HCT116 (cell line): ENCODE data around the gene EVI5. TPM values are rescaled to one million over a fixed set of nuclear protein-coding genes. Genes with fewer than 3 reads are reported as not detected.

Source experiments
- ATAC-seq: fragments of 200-7000 bp; cut with Tn5 transposase; 2 replicates; pipeline ENCODE4 v1.9.1; 2020; ENCODE audit warnings: mild to moderate bottlenecking, moderate library complexity
- BruUV-seq: library from RNA; stranded (reverse); fragments of 400-500 nt; replicated peaks from 2 replicates; lab custom pipeline; 2021; lab: Mats Ljungman, UMichigan
- CTCF ChIA-PET: fragments of 300-600 bp; sonication (Branson Sonifier 250); formaldehyde crosslinking; loops from one replicate; lab custom pipeline; 2021; ENCODE audit warnings: antibody characterized with exemption; lab: Charles Lee
- POLR2A ChIA-PET: fragments of 300-600, 350-600 bp; sonication (Branson Sonifier 250); formaldehyde crosslinking; loops from one replicate; lab custom pipeline; 2021; ENCODE audit warnings: antibody characterized with exemption; lab: Charles Lee
- RAD21 ChIA-PET, 2 experiments: fragments of 300-600 bp; sonication (Branson Sonifier 250); formaldehyde crosslinking; loops; one replicate each; lab custom pipeline; 2023; ENCODE audit warnings: low total read pairs in 2 of 2; ENCODE audit not compliant: uncharacterized antibody in 2 of 2, unreplicated experiment in 2 of 2, low non-redundant PET in 1 of 2; lab: Charles Lee
- DNase-seq: peaks from one replicate; pipeline ENCODE4 v3.0.0-alpha.2; 2010; ENCODE audit warnings: low read depth, low spot score
- H2AFZ ChIP-seq: fragments of 200-600 bp; shearing (Covaris generic), sonication (generic); 2 replicates; pipeline ENCODE4 v1.6.1; 2017; ENCODE audit warnings: low read depth, mixed run types, mixed read lengths, antibody characterized with exemption, low read length; ENCODE audit not compliant: poor library complexity, severe bottlenecking
- H3K27ac ChIP-seq: 2 replicates; pipeline ENCODE4 v1.5.1; 2012; ENCODE audit warnings: low read depth, low read length
- H3K27me3 ChIP-seq: fragments of 200-600 bp; sonication (generic); 2 replicates; pipeline ENCODE4 v1.6.1; 2016; ENCODE audit warnings: mixed run types, low read length, mixed read lengths; ENCODE audit not compliant: insufficient read depth
- H3K36me3 ChIP-seq, 2 experiments: fragments of 200-500 bp in 1 of 2; fragments of 200-600 bp in 1 of 2; sonication (Bioruptor generic) in 1 of 2; sonication (generic) in 1 of 2; 2 replicates each; pipeline versions ENCODE4 v1.5.1 to v1.6.1; 2014 to 2016; ENCODE audit warnings: low read length in 2 of 2, inconsistent platforms in 1 of 2, mixed read lengths in 1 of 2, mixed run types in 1 of 2; ENCODE audit not compliant: insufficient read depth in 2 of 2, control insufficient read depth in 1 of 2
- H3K4me1 ChIP-seq, 2 experiments: fragments of 200-600 bp in 1 of 2; sonication (generic) in 1 of 2; 2 replicates each; pipeline versions ENCODE4 v1.5.1 to v1.6.1; 2012 to 2017; ENCODE audit warnings: low read length in 2 of 2, inconsistent platforms in 1 of 2, mild to moderate bottlenecking in 1 of 2, mixed read lengths in 1 of 2, mixed run types in 1 of 2, moderate library complexity in 1 of 2; ENCODE audit not compliant: insufficient read depth in 2 of 2, control insufficient read depth in 1 of 2
- H3K4me2 ChIP-seq: fragments of 200-600 bp; sonication (generic); 2 replicates; pipeline ENCODE4 v1.6.1; 2017; ENCODE audit warnings: mixed run types, low read length, mixed read lengths
- H3K4me3 ChIP-seq, 2 experiments: fragments of 200-600 bp in 1 of 2; sonication (generic) in 1 of 2; replicated peaks in 1 of 2; 2 replicates each; pipeline ENCODE4 v1.5.1; 2011 to 2016; ENCODE audit warnings: low read length in 2 of 2, control low read depth in 1 of 2, low read depth in 1 of 2, mild to moderate bottlenecking in 1 of 2, mixed read lengths in 1 of 2, mixed run types in 1 of 2
- H3K79me2 ChIP-seq: fragments of 200-600 bp; sonication (generic); 2 replicates; pipeline ENCODE4 v1.6.1; 2017; ENCODE audit warnings: mild to moderate bottlenecking, mixed run types, low read length, moderate library complexity, mixed read lengths; ENCODE audit not compliant: insufficient read depth
- H3K9ac ChIP-seq: fragments of 200-600 bp; sonication (generic); 2 replicates; pipeline ENCODE4 v1.6.1; 2016; ENCODE audit warnings: low read length, mixed read lengths
- H3K9me2 ChIP-seq: fragments of 200-600 bp; sonication (generic), shearing (Covaris generic); 2 replicates; pipeline ENCODE4 v1.6.1; 2017; ENCODE audit warnings: mixed run types, mild to moderate bottlenecking, moderate library complexity; ENCODE audit not compliant: insufficient read depth
- H3K9me3 ChIP-seq, 2 experiments: fragments of 200-500 bp in 1 of 2; fragments of 200-600 bp in 1 of 2; sonication (Bioruptor generic) in 1 of 2; sonication (generic) in 1 of 2; 2 replicates each; pipeline ENCODE4 v1.6.1; 2014 to 2017; ENCODE audit warnings: low read length in 2 of 2, mixed read lengths in 2 of 2, inconsistent platforms in 1 of 2, low read depth in 1 of 2, mild to moderate bottlenecking in 1 of 2, mixed run types in 1 of 2, moderate library complexity in 1 of 2; ENCODE audit not compliant: control insufficient read depth in 1 of 2, insufficient read depth in 1 of 2
- H4K20me1 ChIP-seq: fragments of 200-600 bp; sonication (generic), shearing (Covaris generic); 2 replicates; pipeline ENCODE4 v1.6.1; 2017; ENCODE audit warnings: mixed run types, mild to moderate bottlenecking, moderate library complexity; ENCODE audit not compliant: insufficient read depth
- CEBPB ChIP-seq: IDR thresholded peaks from 2 replicates; pipeline ENCODE4 v1.6.1; 2012; ENCODE audit warnings: low read depth
- EGR1 ChIP-seq: IDR thresholded peaks from 2 replicates; pipeline ENCODE4 v1.6.1; 2012; ENCODE audit warnings: low read depth
- EZH2phosphoT487 ChIP-seq: fragments of 200-600 bp; IDR thresholded peaks from 2 replicates; pipeline ENCODE4 v1.6.1; 2018; ENCODE audit warnings: antibody characterized with exemption, borderline replicate concordance
- JUND ChIP-seq: IDR thresholded peaks from 2 replicates; pipeline ENCODE4 v1.6.1; 2012
- POLR2A ChIP-seq: IDR thresholded peaks from 2 replicates; pipeline ENCODE4 v1.7.0; 2011; ENCODE audit warnings: borderline replicate concordance; ENCODE audit not compliant: insufficient read depth, insufficient read length; ENCODE audit errors: extremely low read depth
- POLR2AphosphoS5 ChIP-seq: IDR thresholded peaks from 2 replicates; pipeline ENCODE4 v1.6.1; 2011; ENCODE audit warnings: mild to moderate bottlenecking, low read depth, low read length, moderate library complexity
- RAD21 ChIP-seq: IDR thresholded peaks from 2 replicates; pipeline ENCODE4 v1.6.1; 2012; ENCODE audit warnings: low read depth, mild to moderate bottlenecking
- SRF ChIP-seq: IDR thresholded peaks from 2 replicates; pipeline ENCODE4 v1.6.1; 2012; ENCODE audit warnings: low read depth
- YY1 ChIP-seq: IDR thresholded peaks from 2 replicates; pipeline ENCODE4 v1.6.1; 2011; ENCODE audit warnings: low read length, low read depth, moderate library complexity, mild to moderate bottlenecking; ENCODE audit not compliant: insufficient replicate concordance; ENCODE audit errors: extremely low read depth
- ZFX ChIP-seq: fragments of 450-650 bp; IDR thresholded peaks from 2 replicates; pipeline ENCODE4 v1.6.1; 2017
- intact Hi-C: fragments of 100-400 bp; cut with micrococcal nuclease; formaldehyde crosslinking; loops from 2 replicates; pipeline ENCODE4 v1.10.0; 2022
- total RNA-seq: library from RNA; stranded (reverse); gene quantifications from one replicate; pipeline ENCODE4 v1.2.1, GENCODE V29; 2021; ENCODE audit not compliant: unreplicated experiment
- TF ChIP-seq, protein P1 (sequence below), 3 experiments: fragments of 200-600 bp in 1 of 3; sonication (generic) in 1 of 3; IDR thresholded peaks in 2 of 3; conservative IDR thresholded peaks in 1 of 3; 2 replicates each; pipeline ENCODE4 v1.5.1; 2012 to 2017; ENCODE audit warnings: low read depth in 2 of 3, low read length in 2 of 3, antibody characterized with exemption in 1 of 3, borderline replicate concordance in 1 of 3, control low read depth in 1 of 3, mild to moderate bottlenecking in 1 of 3, mixed read lengths in 1 of 3, mixed run types in 1 of 3, moderate library complexity in 1 of 3; ENCODE audit not compliant: insufficient read depth in 1 of 3
- TF ChIP-seq, protein P2 (sequence below): IDR thresholded peaks from 2 replicates; pipeline ENCODE4 v1.6.1; 2012
- TF ChIP-seq, protein P3 (sequence below): IDR thresholded peaks from 2 replicates; pipeline ENCODE4 v1.6.1; 2012; ENCODE audit warnings: low read depth
- TF ChIP-seq, protein P4 (sequence below): IDR thresholded peaks from 2 replicates; pipeline ENCODE4 v1.6.1; 2012

The EVI5 gene
- total RNA-seq, 1 experiment from 2014 or later: 21.8 TPM

DNA sequence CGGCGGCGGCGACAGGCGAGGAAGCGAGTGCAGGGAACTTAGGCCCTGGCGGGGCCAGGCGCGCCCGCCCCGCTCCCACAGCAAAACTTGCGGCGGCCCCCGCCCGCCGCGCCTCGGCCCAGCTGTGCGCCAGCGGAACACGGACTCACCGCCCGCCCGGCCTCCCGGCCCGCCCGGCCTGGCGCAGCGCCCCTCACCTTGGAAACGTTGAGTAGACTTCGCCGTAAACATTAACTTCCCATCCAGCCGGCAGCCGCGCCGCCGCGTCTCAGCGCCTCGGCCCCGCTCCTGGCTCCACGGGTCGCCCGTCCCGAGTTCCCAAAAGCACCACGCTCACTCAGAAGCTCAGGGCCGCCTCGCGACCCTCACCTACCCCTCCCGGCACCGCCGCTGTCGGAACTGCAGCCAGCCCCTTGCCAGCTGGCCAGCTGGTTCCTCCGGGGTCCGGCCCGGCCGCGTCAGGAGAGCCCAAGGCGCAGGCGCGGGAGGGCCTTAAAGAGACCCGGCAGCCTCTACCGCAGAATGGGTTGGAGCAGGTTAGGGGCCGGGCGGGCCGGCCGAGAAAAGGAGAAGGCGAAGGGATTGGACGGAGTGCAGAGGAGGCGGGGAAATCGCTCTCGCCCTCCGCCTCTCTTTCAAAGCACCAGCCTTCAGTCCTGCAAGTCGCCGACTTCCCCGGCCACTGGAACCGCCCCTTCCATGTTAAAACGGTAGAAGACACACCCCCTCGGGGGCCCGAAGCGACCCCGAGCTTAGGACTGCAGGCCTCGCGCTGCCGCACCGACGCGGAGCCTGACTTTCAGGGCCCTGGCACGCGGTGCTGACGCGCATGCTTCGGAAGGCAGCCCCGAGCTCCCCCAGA, at the start of gene EVI5 (continued):
- TF ChIP-seq, protein P1, sequence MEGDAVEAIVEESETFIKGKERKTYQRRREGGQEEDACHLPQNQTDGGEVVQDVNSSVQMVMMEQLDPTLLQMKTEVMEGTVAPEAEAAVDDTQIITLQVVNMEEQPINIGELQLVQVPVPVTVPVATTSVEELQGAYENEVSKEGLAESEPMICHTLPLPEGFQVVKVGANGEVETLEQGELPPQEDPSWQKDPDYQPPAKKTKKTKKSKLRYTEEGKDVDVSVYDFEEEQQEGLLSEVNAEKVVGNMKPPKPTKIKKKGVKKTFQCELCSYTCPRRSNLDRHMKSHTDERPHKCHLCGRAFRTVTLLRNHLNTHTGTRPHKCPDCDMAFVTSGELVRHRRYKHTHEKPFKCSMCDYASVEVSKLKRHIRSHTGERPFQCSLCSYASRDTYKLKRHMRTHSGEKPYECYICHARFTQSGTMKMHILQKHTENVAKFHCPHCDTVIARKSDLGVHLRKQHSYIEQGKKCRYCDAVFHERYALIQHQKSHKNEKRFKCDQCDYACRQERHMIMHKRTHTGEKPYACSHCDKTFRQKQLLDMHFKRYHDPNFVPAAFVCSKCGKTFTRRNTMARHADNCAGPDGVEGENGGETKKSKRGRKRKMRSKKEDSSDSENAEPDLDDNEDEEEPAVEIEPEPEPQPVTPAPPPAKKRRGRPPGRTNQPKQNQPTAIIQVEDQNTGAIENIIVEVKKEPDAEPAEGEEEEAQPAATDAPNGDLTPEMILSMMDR (IDR thresholded peaks at IDR 0.05 in 2 of 3, conservative IDR thresholded peaks at IDR 0.05 in 1 of 3; ENCODE audit: borderline replicate concordance in 1 of 3, insufficient read depth in 1 of 3, low read depth in 2 of 3, low read length in 2 of 3): peak in 2 of 3 experiments; percentile 28 to 32; a peak in 3 of 6 replicates
- no peak for TF ChIP-seq CEBPB
- TF ChIP-seq, protein P2, sequence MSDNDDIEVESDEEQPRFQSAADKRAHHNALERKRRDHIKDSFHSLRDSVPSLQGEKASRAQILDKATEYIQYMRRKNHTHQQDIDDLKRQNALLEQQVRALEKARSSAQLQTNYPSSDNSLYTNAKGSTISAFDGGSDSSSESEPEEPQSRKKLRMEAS: peak; percentile 99
- peak; percentile 76 for TF ChIP-seq ZFX
- TF ChIP-seq YY1: no peak
- TF ChIP-seq POLR2AphosphoS5: peak; percentile 87

DNA sequence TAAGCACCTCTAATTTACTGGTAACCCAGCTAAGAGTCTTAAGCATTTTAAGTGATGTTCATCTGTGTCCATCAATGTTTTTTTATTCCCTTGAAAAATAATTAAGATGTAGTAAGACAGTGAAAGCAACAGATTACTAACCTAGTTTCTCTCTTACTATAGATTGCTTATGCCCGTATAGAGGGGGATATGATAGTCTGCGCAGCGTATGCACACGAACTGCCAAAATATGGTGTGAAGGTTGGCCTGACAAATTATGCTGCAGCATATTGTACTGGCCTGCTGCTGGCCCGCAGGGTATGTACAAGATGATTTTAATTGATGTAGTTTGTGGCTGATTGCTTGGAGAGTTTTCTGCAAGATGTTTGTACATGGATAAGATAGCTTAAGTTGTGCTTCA, 49.7 kb upstream of the EVI5 start:
- peaks cover 2 to 16% of the 10 kb centered on the region in 2 experiments; a peak in 3 of 4 replicates for H3K4me1 ChIP-seq
- RAD21 ChIA-PET: no interaction called here
- no peaks in the 10 kb centered on the region for H3K9me2 ChIP-seq
- no peak for ATAC-seq
- POLR2A ChIA-PET: interaction anchor here (0.9 kb wide), 1 partner anchor 51 kb away, joined by 4 read pairs; no protein-coding TSS in a partner anchor
- no peak for DNase-seq
- peaks cover 78% of the 10 kb centered on the region for H3K79me2 ChIP-seq
- CTCF ChIA-PET: no interaction called here
- H3K27me3 ChIP-seq: no peaks in the 10 kb centered on the region
- intact Hi-C loops: no loop called here
- H3K9me3 ChIP-seq: no peaks in the 10 kb centered on the region
- no peak overlapping the region for H3K27ac ChIP-seq
- peaks cover 60 to 72% of the 10 kb centered on the region in 2 experiments for H3K36me3 ChIP-seq
- no TSS peak for BruUV-seq
- H2AFZ ChIP-seq: no peak overlapping the region
- H3K4me2 ChIP-seq: no peak overlapping the region; the same call in 1 of the 2 replicates
- no peak overlapping the region for H3K4me3 ChIP-seq
- peaks cover 66% of the 10 kb centered on the region for H4K20me1 ChIP-seq
- H3K9ac ChIP-seq: no peak overlapping the region
- TF ChIP-seq SRF (no peak), POLR2AphosphoS5 (no peak), JUND (no peak), EGR1 (no peak), CEBPB (no peak), YY1 (no peak), POLR2A (no peak), RAD21 (no peak), ZFX (no peak), EZH2phosphoT487 (no peak)
- TF ChIP-seq, protein P1 (IDR thresholded peaks at IDR 0.05 in 2 of 3, conservative IDR thresholded peaks at IDR 0.05 in 1 of 3; ENCODE audit: borderline replicate concordance in 1 of 3, insufficient read depth in 1 of 3, low read depth in 2 of 3, low read length in 2 of 3): no peak
- TF ChIP-seq, protein P3, sequence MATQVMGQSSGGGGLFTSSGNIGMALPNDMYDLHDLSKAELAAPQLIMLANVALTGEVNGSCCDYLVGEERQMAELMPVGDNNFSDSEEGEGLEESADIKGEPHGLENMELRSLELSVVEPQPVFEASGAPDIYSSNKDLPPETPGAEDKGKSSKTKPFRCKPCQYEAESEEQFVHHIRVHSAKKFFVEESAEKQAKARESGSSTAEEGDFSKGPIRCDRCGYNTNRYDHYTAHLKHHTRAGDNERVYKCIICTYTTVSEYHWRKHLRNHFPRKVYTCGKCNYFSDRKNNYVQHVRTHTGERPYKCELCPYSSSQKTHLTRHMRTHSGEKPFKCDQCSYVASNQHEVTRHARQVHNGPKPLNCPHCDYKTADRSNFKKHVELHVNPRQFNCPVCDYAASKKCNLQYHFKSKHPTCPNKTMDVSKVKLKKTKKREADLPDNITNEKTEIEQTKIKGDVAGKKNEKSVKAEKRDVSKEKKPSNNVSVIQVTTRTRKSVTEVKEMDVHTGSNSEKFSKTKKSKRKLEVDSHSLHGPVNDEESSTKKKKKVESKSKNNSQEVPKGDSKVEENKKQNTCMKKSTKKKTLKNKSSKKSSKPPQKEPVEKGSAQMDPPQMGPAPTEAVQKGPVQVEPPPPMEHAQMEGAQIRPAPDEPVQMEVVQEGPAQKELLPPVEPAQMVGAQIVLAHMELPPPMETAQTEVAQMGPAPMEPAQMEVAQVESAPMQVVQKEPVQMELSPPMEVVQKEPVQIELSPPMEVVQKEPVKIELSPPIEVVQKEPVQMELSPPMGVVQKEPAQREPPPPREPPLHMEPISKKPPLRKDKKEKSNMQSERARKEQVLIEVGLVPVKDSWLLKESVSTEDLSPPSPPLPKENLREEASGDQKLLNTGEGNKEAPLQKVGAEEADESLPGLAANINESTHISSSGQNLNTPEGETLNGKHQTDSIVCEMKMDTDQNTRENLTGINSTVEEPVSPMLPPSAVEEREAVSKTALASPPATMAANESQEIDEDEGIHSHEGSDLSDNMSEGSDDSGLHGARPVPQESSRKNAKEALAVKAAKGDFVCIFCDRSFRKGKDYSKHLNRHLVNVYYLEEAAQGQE: no peak
- TF ChIP-seq, protein P4, sequence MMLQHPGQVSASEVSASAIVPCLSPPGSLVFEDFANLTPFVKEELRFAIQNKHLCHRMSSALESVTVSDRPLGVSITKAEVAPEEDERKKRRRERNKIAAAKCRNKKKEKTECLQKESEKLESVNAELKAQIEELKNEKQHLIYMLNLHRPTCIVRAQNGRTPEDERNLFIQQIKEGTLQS: no peak
